Activated CD8-positive, alpha-beta memory T cell treated with anti-CD3 and anti-CD28 coated beads, Interleukin-2, amount 50 U/mL, for 24 hours (primary cell): ENCODE measurements around the gene GCNT2.
"Not testable (repeated sequence)": the region's sequence is repeated elsewhere in the genome, so short reads cannot be mapped to it uniquely, and the experiment has no call there.

ENCODE experiments used
- DNase-seq: peaks from one replicate; pipeline ENCODE4 v3.0.0-alpha.2; 2020; ENCODE audit errors: extremely low read depth

GCNT2 gene

GRCh38 chr6:10580570-10580969 is 59.4 kb downstream of the GCNT2 start:
- no peak for DNase-seq

- not testable (repeated sequence) for DNase-seq
Observed at GRCh38 chr6:10581402-10581801, 60.3 kb downstream of the GCNT2 start.

DNA sequence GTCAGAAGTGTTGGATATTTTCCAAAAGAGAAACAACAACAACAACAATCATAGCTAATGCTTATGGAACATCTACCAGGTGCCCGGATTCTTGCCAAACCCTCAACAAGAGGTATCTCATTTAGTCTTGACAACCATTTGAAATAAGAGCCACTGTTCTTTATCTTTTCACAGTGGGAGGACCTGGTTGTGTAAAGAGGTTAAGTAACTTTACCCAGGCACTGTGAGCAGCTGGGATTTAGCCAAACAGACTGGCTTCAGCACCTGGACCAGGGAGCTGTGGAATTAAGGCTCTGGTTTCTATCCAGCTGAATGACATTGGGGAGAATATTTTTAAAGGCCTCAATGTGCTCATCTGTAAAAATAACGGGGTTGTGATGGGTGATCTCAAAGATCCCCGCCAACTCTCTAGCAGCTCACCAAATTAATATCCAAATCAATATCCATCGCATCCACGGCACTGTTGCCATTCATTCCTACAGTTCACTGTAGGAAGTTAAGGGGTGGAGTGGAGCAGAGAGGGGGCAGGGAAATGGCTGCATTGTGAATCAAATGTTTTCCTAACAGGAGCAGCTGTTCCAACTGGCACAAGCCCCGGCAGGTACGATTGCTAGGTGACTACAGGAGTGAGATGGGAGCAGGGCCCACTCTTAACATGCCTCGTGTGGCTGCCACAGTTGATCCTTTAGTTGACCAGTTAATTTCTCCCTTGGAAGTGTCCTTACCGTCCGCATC is 61.8 kb downstream of the GCNT2 start:
- no peak for DNase-seq

- no peak for DNase-seq
Observed at GRCh38 chr6:10583509-10583901, 62.4 kb downstream of the GCNT2 start.

GRCh38 chr6:10584607-10585006 is 63.5 kb downstream of the GCNT2 start:
- DNase-seq, result no peak

GRCh38 chr6:10585209-10585845 is 64.2 kb downstream of the GCNT2 start:
- no peak for DNase-seq

- no peak for DNase-seq
Observed at GRCh38 chr6:10586302-10586701, 65.2 kb downstream of the GCNT2 start.

GRCh38 chr6:10587656-10588406 is 66.7 kb downstream of the GCNT2 start:
- DNase-seq, result no peak

- no peak for DNase-seq
Observed at GRCh38 chr6:10588562-10589428, 67.6 kb downstream of the GCNT2 start.

DNA sequence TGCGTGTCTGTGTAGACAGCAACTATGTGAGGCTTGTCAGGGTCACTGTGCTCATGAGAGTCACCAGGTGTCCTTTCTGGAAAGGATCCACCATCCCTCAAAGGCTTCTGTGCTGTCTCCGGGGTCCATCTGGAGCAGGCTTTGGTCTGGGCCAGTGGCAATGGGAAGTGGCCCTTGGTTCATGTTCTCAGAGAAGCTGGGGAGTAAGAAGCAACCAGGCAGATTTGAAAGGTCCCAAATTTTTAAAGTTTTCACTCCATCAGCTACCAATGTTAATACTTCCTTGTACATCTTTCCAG is 68.2 kb downstream of the GCNT2 start:
- no peak for DNase-seq

GRCh38 chr6:10589983-10590382 is 68.8 kb downstream of the GCNT2 start:
- no peak for DNase-seq

DNA sequence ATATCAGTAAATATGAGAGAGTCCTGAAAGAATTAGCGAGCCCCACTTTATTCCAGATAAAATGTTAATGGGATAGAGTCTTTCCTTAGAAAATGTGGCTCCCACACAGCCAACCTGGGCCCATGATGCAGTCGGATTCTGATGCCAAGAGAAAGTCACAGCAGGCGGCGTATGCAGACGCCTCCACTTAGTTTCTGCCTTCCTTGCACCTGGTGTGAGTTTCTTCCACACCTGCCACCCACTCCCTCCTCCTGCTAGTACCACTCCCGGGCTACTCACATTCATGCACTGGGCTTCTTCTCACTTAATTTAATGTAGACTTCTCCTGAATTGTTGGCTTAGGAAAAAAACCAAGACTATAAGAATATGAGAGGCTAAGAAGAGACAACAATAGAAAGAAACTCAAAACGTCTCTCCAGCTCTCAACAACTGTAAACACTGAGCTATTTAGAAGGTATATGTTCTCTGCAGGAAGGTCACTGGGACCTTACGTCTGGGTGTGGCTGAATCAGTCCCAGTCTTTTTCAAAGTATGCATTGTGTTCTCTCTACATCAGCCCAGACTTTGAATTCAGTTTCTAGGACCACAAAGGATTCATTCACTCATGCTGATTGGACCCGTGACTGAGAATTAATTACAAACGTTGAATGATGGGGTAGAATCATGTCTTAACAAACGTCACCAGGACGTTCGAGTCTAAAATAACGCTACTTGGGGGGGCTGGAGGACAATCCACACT is 70.4 kb downstream of the GCNT2 start:
- no peak for DNase-seq

GRCh38 chr6:10595731-10596664 is 74.8 kb downstream of the GCNT2 start:
- DNase-seq, result no peak

- DNase-seq, result no peak
Observed at GRCh38 chr6:10597499-10598001, 76.4 kb downstream of the GCNT2 start.

DNA sequence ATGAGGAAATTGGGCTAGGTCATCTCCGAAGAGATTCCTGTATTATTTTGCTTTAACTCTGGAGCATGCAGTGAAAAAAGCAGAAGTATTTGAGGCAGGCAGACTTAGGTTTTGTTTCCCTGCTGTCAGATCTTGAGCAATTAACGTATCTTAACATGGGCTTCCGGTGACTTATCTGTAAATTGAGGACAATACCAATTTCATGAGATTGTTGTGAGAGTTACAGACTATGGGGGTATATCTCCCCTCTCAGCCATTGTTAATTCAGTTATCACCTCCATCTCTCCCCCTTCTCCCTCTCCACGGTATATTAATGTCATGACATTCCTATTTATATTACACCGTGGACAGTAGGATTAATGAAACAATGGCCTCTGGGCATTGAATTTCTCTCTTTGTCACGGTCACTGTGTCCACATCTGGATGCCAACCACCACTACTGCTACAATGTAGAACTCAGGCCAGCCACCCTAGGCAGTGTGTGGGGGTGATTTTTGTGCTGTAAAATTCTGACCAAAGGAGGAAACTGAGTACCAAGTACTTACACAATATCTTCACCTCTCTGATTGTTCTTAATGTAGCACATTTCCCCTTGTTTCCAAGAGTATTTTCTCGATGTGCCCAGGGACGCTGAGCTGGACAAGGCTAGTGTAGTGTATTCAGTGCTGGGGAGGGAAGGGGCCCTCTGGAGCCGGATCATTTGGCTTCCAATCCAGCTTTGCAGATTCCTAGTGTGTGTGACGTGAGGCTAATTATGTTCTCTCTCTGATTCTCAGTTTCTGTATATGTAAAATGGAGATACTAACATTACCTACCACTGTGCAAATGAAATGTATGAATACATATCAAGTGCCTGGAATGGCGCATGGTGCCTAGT is 77.2 kb downstream of the GCNT2 start:
- DNase-seq, result no peak

DNA sequence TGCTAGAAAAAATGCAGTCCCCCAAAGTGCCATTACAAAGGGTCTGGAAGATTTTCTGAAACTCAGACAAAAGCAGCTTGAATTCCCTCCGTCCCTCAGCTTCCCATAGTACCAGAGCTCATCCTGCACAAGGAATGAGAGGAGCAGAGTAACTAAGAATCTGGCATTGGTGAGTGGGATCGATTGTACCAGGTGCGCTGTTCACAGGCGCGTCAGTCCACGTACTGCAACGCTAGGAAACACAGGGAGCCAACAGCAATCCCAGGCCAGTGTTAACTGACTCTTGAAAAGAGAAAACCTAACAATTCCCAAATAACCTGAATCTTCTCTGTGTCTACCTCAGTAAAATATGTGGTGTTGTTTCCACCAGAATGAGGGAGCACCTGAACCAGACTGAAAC is 77.9 kb downstream of the GCNT2 start:
- no peak for DNase-seq

GRCh38 chr6:10600681-10601080 is 79.5 kb downstream of the GCNT2 start:
- DNase-seq, result not testable (repeated sequence)

GRCh38 chr6:10603219-10603618 is 82.1 kb downstream of the GCNT2 start:
- DNase-seq, result no peak

DNA sequence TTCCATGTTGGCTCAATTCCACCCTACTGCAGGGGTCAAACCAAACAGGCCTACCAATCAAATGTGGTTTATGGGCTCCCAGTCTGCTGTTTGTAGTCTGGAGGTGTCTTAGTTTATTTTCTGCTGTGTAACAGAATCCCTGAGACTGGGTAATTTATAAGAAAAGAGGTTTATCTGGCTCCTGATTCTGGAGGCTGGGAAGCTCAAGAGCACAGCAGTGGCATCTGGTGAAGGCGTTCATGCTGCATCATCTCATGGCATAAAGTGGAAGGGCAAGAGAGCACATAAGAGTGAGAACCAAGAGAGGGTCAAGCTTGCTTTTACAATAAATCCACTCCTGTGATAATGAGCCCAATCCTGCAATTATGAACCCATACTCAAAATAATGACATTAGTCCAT is 87.9 kb downstream of the GCNT2 start:
- DNase-seq, result no peak
